Fibroblast of pulmonary artery (primary cell): ENCODE results near the gene PARD3.
"Not testable (repeated sequence)": the region's sequence is repeated elsewhere in the genome, so short reads cannot be mapped to it uniquely, and the experiment has no call there.

Source experiments
- DNase-seq: peaks from one replicate; pipeline ENCODE4 v3.0.0-alpha.2; 2010; ENCODE audit warnings: low read depth
- H3K4me3 ChIP-seq: replicated peaks from 2 replicates; pipeline ENCODE4 v1.5.1; 2011; ENCODE audit warnings: low read depth, mild to moderate bottlenecking, control low read depth, low read length, moderate library complexity
- TF ChIP-seq, protein P1 (sequence below): IDR thresholded peaks from 2 replicates; pipeline ENCODE4 v1.5.1; 2011; ENCODE audit warnings: mild to moderate bottlenecking, control low read depth, low read length, inconsistent platforms; ENCODE audit errors: missing control alignments

Gene PARD3

DNA sequence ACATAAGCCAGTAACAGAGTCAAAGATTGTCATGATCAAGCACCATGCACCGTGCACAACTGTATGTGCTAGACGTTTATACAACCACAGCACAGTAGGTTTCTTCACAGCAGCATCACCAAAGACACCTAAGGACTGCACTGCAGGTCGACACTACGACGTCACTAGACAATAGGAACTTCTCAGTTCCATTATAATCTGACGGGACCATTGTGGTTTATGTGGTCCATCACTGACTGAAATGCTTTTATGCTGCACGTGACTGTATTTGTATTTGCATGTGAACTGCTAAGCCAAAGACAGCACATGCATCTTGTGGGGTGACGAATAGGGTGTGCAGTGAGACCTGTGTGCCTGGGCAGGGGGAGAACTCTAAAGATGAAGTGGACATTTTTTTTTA lies 164.9 kb downstream of the PARD3 start:
- no peak overlapping the region for H3K4me3 ChIP-seq
- TF ChIP-seq, protein P1, sequence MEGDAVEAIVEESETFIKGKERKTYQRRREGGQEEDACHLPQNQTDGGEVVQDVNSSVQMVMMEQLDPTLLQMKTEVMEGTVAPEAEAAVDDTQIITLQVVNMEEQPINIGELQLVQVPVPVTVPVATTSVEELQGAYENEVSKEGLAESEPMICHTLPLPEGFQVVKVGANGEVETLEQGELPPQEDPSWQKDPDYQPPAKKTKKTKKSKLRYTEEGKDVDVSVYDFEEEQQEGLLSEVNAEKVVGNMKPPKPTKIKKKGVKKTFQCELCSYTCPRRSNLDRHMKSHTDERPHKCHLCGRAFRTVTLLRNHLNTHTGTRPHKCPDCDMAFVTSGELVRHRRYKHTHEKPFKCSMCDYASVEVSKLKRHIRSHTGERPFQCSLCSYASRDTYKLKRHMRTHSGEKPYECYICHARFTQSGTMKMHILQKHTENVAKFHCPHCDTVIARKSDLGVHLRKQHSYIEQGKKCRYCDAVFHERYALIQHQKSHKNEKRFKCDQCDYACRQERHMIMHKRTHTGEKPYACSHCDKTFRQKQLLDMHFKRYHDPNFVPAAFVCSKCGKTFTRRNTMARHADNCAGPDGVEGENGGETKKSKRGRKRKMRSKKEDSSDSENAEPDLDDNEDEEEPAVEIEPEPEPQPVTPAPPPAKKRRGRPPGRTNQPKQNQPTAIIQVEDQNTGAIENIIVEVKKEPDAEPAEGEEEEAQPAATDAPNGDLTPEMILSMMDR: no peak
- DNase-seq: no peak

DNA sequence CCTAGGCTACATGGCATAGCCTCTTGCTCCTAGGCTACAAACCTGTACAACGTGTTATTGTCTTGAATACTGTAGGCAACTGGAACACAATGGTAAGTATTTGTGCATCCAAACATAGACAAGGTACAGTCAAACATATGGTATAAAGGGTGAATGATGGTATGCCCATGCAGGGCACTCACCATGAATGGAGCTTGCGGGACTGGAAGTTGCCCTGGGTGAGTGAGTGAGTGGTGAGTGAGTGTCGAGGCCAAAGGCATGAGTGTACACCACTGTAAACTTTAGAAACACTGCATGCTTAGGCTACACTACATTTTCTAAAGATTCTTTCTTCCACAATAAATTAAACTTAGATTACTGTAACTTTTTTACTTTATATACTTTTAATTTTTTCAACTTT lies 165.7 kb downstream of the PARD3 start:
- TF ChIP-seq, protein P1: no peak
- H3K4me3 ChIP-seq: no peak overlapping the region
- DNase-seq: no peak

DNA sequence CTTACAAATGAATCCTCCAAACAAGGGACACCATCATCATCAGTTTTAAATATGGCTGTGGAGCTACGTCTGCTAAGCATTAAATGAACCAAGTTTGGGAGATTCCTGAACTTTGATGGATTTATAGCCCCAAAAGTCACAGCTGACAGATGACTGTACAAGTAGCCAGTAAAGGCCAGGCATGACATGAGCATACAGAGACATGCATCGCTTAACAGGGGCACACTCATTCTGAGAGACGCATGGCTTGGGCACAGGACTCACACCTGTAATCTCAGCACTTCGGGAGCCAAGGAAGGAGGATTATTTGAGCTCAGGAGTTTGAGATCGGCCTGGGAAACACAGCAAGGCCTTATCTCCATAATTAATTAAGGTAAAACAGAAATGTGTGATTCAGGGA lies 166.2 kb downstream of the PARD3 start:
- DNase-seq: no peak
- H3K4me3 ChIP-seq: no peak overlapping the region
- TF ChIP-seq, protein P1: no peak

DNA sequence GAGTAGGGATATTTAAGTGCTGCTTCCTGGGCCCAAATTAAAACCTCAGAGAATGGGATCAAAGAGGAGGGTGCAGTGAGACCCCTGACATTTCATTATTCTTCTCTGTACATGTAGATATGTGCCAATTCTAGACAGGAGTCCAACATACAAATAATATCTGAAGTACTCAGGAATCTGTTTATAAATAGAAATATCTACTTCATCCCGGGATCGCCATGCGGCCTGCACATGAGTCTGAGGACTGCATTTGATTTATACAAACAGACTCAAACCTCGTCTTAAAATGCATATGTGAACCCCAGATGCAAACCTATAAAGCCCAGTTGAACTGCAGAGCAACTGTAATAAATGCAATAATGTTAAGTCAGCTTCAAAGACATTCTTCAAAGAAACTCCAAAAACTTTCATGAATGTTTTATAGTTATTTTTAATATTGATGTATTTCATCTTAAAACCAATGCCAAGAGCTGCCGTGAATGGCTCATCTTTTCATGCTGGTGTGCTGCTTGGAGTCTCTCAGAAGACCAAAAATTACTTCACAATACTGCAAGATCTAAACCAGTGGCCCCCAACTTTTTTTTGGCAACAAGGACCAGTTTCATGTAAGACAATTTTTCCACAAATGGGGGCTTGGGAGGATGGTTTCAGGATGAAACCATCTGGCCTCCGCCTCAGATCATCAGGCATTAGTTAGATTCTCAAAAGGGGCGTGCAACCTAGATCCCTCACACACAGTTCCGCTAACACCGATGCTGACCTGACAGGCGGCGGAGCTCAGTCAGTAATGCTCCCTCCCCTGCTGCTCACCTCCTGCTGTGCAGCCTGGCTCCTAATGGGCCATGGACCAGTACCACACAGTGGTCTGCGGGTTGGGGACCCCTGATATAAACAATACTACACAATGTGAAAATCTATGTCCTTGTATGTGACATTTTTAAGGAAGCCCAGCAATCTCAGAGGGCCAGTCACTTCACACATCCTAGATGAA lies 166.9 kb downstream of the PARD3 start:
- DNase-seq: no peak
- no peak overlapping the region for H3K4me3 ChIP-seq
- TF ChIP-seq, protein P1: no peak

DNA sequence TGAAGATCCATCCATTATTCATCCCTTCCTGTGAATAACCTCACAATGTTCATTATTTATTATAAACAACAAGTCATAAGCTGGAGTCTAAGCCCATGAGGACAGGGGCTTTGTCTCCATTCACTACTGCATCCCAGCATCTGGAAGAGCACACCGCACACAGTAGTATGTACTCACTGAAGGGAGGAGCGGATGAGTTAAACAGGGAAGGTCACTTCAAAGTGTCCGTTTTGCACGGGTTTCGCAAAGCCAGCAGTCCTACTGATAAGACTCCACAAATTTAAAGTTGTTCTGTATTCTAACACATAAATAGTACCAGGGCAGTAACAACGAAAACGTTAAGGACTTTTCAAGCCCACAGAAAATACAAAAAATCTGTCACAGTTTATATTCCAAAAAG lies 167.9 kb downstream of the PARD3 start:
- TF ChIP-seq, protein P1: no peak
- DNase-seq: no peak
- H3K4me3 ChIP-seq: no peak overlapping the region

DNA sequence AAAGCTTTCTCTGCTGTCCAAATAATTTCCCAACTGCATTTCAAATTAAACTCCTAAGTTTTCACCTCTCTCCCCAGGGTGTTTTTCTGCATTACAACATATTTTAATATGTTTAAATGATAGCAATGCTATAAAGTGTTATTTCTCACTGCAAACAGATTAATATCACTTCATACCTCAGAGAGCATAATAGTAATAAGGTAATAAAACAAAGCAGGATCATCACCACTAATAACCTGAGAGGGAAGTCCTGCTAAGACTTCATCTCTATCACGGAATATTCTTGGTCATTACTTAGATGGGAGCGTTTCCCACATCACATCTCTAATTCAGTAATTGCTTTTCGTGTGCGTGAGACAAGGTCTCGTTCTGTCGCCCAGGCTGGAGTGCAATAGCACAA lies 168.8 kb downstream of the PARD3 start:
- TF ChIP-seq, protein P1: no peak
- no peak overlapping the region for H3K4me3 ChIP-seq

DNA sequence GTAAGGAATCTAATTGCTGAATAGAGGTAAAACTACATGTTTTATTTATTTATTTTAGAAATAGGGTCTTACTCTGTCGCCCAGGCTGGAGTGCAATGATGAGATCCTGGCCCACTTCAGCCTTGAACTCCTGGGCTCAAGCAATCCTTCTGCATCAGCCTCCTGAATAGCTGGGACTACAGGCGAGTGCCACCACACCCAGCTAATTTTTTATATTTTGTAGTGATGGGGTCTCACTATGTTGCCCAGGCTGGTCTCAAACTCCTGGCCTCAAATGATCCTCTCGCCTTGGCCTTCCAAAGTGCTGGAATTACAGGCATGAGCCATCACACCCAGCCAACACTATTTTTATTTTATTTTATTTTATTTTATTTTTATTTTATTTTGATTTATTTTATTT lies 170.3 kb downstream of the PARD3 start:
- DNase-seq, H3K4me3 ChIP-seq: not testable (repeated sequence)

More for the DNA sequence above, 168.8 kb downstream of the PARD3 start:
- DNase-seq: no peak
